Activated CD4-positive, alpha-beta memory T cell treated with anti-CD3 and anti-CD28 coated beads, Interleukin-2, amount 10 ng/mL, durations not matched to agents 7 days and 5 days (primary cell): Measurements from ENCODE around the gene KCNN2. TPM values are rescaled to one million over a fixed set of nuclear protein-coding genes. Genes with fewer than 3 reads are reported as not detected.

Experiments used
- CTCF ChIA-PET: fragments of 350-600 bp; sonication (Branson Sonifier 250); formaldehyde crosslinking; loops from one replicate; lab custom pipeline; 2021; ENCODE audit warnings: antibody characterized with exemption, inconsistent platforms; lab: Charles Lee
- POLR2A ChIA-PET: fragments of 350-600 bp; sonication (Branson Sonifier 250); formaldehyde crosslinking; loops from one replicate; lab custom pipeline; 2021; ENCODE audit warnings: antibody characterized with exemption; lab: Charles Lee
- DNase-seq: peaks from one replicate; pipeline ENCODE4 v3.0.0-alpha.2; 2020
- H3K27ac Mint-ChIP-seq: one replicate; pipeline ENCODE4 v1.8.0; 2021; ENCODE audit warnings: mild to moderate bottlenecking, mixed read lengths
- H3K27me3 Mint-ChIP-seq: one replicate; pipeline ENCODE4 v1.8.0; 2021; ENCODE audit warnings: mixed read lengths
- H3K36me3 Mint-ChIP-seq: one replicate; pipeline ENCODE4 v1.8.0; 2021; ENCODE audit warnings: low read depth, mixed read lengths
- H3K4me1 Mint-ChIP-seq: one replicate; pipeline ENCODE4 v1.8.0; 2021; ENCODE audit warnings: mixed read lengths
- H3K4me3 Mint-ChIP-seq: one replicate; pipeline ENCODE4 v1.8.0; 2021; ENCODE audit warnings: mild to moderate bottlenecking, mixed read lengths
- H3K9me3 Mint-ChIP-seq: one replicate; pipeline ENCODE4 v1.8.0; 2021; ENCODE audit warnings: mixed read lengths
- total RNA-seq, 2 experiments: library from RNA; stranded (reverse); gene quantifications; one replicate each; pipeline ENCODE4 v1.2.3, GENCODE V29; 2021

The KCNN2 gene
- total RNA-seq, 2 experiments from 2014 or later: not detected

- H3K9me3 Mint-ChIP-seq: no peaks in the 10 kb centered on the region
- DNase-seq: no peak
- no peaks in the 10 kb centered on the region for H3K36me3 Mint-ChIP-seq
- H3K4me1 Mint-ChIP-seq: no peaks in the 10 kb centered on the region
- no peak overlapping the region for H3K27ac Mint-ChIP-seq
- no peak overlapping the region for H3K4me3 Mint-ChIP-seq
- POLR2A ChIA-PET: no interaction called here
- H3K27me3 Mint-ChIP-seq: no peaks in the 10 kb centered on the region
- CTCF ChIA-PET: no interaction called here
Observed at GRCh38 chr5:114524221-114524620, 162.4 kb downstream of the KCNN2 start.

GRCh38 chr5:114544561-114544960 is 182.7 kb downstream of the KCNN2 start:
- H3K27me3 Mint-ChIP-seq: no peaks in the 10 kb centered on the region
- no peak for DNase-seq
- no peaks in the 10 kb centered on the region for H3K4me1 Mint-ChIP-seq
- peaks cover 4% of the 10 kb centered on the region for H3K9me3 Mint-ChIP-seq
- no peaks in the 10 kb centered on the region for H3K36me3 Mint-ChIP-seq
- ChIA-PET CTCF (no interaction called here), POLR2A (no interaction called here)
- H3K27ac Mint-ChIP-seq: no peak overlapping the region
- no peak overlapping the region for H3K4me3 Mint-ChIP-seq
